AML-193 (cell line): ENCODE measurements around the gene CMPK2.

Source experiments
- DNase-seq, 2 experiments: peaks; one replicate each; lab custom pipeline; 2025; lab: John Stamatoyannopoulos, UW

CMPK2 gene

DNA sequence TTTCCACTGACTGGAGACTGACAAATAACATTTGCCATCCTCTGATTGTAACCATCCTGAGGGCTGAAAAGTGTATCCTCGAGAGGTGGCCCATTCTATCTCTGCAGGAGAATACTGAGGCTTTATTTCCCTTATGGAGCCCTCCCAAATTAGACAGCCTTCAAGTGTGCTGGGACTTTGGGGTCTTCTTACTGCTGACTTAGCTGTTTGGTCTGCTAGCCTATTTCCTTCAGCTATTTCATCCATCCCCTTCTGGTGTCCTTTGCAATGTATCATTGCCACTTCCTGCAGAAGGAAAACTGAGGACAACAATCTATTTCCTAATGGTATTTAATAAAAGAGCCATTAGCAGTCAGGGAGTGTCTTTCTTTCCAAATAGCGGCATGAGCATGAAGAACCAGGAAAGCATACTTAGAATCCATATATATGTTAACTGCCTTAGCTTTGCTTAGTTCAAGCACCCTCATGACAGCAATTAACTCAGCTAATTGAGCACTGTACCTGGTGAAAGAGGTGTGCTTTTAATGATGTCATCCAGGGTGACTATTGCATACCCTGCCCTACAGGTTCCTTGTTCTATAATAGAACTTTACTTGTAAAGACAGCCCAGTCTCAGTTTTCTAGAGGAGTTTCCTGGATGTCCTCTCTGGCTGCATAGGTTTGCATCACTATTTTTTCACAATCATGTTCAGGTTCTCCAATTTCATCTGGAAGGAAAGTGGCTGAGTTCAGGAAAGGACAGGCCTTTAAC lies 24.0 kb downstream of the CMPK2 start:
- no peak for DNase-seq

DNA sequence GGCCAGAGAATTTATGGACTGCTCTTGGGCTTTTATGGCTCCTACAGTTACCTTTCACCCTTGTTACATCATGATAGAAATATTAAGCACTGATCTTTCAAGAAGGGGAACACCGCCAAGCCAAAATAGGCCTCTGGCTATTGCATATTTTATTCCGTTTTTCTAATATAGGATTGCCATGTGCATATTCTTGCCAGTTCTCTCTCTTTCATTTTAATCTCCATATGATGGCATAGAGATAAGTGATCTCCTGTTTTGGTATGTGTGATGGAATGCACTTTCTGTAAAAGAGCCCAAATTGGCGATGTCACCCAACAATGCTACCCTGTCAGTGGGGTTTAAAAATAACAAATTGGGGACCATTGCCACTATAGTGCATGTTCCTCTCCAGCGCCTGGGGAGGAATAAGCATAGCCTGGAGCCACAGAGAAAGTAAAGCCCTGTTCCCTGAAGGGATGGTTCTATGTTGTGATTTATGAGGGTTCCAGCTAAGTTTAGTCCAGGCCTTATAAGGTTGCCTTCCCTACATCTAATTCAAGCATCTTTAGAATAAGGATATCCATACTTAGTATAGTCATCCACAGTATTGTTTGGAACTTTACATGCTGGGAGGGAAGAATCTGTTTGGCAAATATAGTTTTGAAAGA lies 26.9 kb downstream of the CMPK2 start:
- no peak for DNase-seq

DNA sequence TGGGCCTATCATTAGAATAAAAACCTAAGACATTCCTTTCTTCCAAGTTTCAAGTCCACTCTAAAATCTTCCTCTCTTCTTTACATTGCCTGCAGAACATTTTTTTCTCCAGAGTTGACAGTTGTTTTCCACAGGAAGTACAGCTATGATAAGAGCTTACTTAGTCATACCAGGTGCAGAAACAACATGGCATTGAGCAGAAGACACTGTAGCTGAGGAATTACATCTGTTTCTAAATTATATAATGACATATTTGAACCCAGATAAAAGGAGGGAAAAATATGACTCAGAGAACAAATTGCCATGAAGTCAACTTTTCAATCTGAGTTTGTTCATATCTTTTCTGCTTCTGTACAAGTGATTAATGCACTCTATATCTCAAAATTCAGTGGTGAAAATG lies 30.2 kb downstream of the CMPK2 start:
- no peak for DNase-seq

DNA sequence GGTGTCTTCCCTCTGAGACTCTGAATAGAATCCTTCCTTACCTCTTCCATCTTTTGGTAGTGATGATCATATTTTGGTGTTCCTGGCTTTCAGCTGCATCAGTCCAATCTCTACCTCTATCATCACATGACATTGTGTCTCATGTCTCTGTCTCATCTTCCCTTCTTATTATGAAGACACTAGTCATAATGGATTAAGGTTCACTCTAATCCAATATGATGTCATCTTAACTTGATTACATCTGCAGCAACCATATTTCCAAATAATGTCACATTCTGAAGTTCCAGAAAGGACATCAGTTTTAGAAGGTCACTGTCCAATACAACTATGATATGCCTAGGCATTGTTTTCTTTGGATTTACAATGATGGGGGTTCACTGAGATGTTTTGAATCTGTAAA lies 31.5 kb downstream of the CMPK2 start:
- DNase-seq, result no peak

DNA sequence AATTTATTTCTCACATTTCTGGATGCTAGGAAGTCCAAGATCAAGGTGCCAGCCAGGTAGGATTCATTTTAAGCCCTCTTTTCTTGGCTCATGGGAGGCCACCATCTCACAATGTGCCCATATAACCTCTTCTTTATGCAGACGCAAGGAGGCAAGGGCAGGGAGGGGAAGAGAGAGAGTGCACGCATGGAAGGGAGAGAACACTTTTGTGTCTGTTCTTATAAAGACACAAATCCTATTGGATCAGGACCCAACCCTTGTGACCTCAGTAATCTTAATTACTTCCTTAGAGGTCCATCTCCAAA lies 32.5 kb downstream of the CMPK2 start:
- no peak for DNase-seq

DNA sequence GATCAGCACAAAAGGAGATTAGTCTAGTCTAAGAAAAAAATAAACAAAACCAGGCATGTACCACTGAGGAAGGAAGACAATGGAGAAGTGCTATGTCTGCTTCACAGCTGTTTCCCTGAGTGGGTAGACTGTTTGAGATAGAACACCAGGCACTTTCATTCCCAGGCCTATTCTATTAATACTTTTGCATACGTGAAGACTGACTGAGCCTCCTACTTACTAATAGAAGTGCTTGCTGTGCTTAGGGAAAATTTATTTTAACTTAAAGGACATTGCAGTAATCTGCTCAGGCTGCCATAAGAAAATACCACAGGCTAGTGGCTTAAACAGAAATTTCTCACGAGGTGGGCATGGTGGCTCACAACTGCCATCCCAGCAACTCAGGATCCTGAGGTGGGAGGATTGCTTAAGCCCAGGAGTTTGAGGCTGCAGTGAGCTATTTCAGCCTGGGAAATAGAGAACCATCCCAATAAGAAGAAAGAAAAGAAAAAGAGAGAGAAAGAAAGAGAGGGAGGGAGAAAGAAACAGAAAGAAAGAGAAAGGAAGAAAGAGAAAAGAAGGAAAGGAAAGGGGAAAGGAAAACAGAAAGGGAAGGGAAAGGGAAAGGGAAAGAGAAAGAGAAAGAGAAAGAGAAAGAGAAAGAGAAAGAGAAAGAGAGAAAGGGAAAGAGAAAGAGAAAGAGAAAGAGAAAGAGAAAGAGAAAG lies 33.0 kb downstream of the CMPK2 start:
- no peak for DNase-seq

DNA sequence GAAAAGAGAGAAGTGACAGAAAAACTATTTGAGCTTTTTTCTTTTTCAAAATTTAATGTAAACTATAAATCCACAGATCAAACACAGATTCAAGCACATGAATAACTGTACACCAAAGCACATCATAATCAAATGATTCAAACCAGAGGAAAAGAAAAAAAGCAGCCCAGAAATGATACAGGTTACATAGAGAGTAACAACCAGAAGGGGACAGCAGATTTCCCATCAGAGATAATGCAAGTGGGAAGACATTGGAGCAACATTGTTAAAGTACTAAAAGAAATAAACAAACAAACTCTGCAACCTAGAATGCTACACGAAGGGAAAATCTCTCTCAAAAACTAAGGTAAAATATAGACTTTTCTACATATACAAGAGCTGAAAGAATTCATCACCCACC lies 34.5 kb downstream of the CMPK2 start:
- DNase-seq, result no peak

DNA sequence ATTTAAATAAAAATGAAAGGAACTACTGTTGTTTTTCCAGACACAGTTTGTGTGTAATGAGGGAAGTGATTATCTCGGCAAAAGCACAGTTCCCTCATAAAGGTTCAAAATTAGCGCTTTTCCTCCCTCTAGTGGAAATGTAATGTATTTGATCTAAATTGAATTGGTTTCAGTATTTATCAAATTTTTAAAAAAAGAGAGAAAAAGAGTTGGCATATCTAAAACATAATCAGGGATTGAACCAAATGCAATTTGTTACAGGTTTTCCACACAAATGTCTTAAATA lies 37.5 kb downstream of the CMPK2 start:
- peak; percentile 33 to 46 for DNase-seq

DNA sequence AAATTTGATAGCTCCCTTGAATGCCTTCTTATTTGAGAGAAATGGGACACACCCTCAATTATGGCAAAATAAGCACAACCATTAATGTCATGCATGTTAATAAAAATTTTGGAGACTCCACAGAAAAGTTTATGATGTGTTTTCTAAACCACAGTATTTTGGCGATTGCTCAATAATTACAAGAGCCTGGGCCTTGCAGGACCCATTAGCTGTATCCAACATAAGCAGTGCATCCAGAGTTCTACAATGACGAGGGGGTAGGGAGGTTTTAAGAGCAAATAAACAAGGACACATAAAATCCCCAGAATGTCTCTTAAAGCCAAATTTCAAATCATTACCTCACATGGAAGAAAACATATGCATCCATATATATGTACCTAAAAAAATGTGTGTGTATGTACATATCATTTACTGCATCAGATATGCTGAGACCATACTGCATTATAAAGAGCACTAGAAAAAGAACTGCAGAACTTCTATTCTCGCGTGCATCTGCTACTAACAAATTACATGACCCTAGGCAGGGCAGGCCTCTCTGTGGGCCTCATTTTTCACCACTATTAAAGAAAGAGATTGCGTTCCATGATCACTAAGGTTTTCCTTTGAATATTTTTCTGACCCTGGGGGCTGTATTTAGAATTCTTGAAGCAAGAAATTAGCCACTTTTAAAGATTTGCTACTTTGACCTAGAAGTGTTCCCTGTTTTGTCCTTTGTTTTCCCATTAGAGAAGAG lies 38.0 kb downstream of the CMPK2 start:
- no peak for DNase-seq

DNA sequence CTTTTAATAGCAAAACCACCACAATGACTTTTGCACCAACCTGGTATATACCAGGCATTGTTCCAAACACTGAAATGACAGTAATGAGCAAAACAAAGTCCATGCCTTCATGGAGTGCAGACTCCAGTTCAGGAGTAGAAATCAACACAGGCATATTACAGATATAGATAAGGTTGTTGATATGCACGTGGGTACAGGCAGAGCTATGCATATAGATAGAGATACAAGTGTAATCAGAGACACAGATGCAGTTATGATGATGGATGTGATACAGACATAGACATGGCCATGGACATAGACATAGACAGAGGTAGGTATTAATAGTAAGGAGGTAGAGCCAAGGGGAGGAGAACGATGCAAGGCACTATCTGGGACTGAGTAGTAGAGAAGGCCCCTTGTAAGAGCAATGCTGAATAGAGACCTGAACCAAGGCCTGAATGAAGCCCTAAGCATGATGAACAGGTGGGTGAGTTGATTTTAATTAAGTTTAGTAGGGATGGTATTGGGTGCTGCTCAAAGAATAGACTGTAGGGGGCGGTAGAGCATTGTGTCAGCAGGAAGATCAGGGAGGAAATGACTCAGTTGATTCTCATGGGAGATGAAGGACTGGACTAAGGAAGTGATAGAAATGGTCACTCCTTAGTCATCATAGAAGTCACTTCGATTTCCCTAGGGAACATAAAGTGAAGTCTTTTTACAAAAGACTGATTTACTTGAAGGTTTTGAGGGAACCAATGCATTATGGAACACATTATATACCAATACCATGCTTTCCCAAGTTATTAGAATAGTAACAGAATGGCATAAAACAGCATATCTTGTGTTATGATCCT lies 39.4 kb downstream of the CMPK2 start:
- peak; percentile 68 to 70 for DNase-seq

DNA sequence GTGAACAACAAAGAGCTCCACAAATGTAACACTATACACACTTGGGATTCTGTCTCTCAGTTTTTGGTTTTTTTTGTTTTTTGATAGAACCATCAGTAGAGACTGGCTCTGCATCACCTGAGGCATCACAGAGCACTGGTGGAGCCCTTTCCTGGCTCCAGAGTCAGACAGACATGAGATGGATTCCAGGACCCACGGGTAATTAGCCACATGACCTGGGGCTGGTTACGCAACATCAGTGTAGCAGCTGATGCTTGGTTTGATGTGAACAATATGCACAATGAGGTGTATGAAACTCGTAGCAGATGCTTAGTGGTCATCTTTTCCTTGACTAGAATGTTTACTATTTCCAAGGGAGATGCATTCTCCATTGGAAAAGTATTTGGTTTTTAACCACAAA lies 40.7 kb downstream of the CMPK2 start:
- no peak for DNase-seq

DNA sequence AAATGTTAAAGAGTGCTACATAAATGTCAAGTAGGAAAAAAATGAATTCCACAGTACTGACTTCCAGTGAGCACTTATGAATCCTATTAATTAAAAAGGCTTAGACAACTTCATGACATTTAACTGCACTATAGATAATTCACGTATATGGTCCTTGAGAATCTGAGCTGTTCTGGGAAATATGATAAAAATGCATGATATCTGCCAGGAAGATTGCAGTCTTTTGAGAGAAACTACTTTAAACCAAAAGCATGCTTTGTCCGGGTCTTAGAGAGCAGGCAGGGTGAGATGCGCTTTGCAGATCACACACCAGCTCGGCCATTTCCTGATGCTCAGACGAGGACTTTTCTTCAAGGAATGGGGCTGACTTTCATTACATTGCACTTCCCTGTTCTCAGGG lies 42.6 kb downstream of the CMPK2 start:
- DNase-seq, result no peak

DNA sequence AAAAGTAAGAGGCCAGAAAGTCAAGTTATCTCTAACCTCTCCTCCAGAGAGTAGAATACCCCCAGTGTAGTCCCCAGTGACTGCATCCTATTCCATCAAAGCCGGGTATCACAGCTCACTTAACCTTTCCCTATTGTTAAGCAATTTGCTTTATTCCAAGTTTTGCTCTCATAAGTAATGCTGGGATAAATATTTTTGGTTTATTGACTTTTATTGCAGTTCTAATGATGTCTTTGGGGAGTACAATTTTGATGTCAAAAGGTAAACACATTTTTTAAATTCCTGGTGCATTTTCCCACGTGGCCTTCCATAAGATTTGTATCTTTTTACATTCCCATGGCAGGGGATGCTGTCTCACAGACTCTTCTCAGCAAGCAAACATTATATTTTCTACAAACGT lies 43.3 kb downstream of the CMPK2 start:
- DNase-seq, result no peak

DNA sequence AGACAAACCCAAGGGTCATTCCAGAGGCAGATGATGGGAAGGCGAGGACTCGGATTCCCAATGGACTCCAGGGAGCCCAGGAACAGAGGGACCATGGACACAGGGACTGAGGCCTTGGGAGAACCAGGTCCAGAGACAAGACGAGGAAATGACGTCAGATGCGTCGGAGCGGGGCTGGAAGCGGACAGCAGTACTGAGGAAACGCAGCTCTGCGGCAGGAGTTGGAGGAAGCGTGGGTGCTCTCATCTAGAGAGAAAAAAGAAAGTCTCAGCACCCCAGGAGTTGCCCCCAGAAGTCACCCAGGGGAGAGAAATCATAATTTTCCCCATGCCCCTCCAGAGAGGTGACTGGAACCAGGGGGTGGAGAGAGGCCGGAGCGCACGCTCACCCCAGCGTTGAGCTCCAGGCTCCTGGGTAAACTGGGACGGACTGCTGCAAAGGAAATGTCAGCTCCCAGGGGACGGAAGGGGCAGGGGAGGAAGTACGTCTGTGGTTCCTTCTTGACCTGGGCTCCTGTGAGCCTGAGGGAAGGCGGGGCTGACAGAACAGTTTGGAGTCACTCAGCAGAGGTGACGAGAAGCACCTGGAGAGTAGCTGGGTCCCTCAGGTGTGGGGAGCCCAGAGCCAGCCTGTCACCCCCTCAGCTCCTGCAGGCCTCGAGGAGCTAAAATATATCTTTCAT lies 44.7 kb downstream of the CMPK2 start:
- no peak for DNase-seq

DNA sequence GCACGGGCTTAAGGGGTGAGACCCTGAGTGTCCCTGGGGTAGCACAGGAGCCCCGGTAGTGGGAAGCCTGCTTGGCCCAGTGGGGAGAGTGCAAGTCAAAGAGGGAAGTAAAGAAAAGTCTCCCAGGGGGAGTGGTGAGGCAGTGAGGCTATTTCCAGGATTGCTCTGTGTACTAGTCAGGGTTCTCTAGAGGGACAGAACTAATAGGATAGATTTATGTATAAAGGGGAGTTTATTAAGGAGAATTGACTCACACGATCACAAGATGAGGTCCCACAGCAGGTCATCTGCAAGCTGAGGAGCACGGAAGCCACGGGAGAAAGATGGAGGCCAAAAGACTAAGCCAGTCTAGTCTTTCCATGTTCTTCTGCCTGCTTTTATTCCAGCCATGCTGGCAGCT lies 45.5 kb downstream of the CMPK2 start:
- DNase-seq, result no peak

DNA sequence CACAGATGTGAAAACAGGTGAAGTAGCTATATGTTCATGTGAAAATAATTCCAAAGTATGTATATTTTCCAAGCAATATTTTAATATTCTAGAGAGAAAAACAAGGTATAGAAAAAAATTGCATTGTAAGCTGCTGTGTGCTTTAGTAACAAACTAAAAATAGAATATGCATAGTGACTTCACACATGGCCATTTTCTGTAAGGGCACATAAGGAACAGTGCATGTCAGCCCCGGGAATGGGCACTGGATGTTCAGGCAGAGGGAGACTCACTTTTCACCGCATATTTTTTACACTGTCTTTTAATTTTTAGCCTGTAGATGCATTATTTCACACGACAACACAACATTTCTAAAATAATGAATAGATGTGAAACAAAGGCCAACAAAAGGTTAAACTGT lies 46.0 kb downstream of the CMPK2 start:
- no peak for DNase-seq

DNA sequence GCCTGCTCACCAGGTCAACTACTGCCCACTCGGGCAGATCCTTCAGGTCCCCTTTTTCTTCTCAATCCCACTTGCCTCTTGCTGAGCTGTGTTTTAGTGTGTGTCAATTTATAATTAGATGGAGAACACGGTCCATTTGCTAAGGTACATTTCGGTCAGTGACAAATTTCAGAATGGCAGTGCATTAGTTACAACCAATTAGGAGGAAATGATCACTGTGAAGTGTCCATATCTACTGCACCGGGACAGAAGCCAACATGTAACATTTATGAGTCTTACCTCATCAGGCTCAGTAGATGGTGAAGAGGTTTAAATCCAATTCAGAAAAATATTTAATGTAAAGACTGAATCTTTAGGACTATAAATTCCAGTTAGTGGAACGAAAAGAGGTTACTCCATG lies 47.7 kb downstream of the CMPK2 start:
- no peak for DNase-seq

DNA sequence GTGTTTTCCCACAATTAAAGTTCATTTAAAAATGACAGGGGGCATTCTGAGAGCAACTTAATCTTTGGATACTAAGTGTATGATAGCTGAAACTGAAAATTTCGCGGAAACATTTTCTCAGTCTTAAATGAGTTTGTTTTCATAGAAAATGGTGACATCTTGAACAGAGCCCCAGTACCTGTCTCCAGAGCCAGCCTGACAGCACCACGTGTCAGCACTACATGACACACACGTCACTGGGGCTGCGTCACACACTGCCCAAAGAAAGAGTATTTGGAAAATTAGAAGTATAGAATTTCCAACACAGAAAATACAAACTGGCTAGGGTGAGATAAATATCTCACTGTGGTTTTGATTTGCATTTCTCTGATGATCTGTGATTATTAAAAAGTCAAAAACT lies 50.8 kb downstream of the CMPK2 start:
- DNase-seq, result no peak

DNA sequence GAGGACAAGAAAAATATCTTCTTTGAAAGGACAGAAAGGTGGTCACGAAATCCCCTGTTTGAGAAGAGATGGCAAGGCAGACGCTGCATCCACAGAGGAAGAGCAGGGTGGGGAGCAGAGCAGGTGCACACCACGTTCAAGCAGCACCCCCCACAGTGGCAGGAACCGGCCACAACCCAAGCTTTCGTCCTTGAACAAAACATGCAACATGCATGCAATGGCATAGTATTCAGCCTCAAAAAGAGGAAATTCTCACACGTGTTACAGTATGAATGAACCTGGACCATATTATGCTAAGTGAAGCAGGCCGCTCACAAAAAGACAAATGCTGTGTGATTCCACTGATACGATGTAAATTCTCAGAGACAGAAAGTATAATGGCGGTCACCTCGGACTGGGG lies 51.4 kb downstream of the CMPK2 start:
- no peak for DNase-seq

DNA sequence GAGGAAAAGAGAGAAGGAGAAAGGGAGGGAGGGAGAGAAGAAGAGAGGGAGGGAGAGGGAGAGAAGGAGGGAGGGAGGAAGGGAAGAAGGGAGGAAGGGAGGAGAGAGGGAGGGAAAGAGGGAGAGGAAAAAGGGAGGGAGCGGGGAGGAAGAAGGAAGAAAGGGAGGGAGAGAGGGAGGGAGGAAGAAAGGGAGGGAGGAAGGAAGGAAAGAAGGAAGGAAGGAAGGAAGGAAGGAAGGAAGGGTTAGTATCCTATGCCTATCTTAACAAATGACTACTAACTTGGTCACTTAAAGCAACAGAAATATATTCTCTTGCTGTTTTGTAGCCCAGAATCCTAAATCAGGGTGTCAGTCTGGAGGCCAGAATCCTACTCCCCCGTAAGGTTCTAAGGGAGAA lies 52.1 kb downstream of the CMPK2 start:
- DNase-seq, result no peak

DNA sequence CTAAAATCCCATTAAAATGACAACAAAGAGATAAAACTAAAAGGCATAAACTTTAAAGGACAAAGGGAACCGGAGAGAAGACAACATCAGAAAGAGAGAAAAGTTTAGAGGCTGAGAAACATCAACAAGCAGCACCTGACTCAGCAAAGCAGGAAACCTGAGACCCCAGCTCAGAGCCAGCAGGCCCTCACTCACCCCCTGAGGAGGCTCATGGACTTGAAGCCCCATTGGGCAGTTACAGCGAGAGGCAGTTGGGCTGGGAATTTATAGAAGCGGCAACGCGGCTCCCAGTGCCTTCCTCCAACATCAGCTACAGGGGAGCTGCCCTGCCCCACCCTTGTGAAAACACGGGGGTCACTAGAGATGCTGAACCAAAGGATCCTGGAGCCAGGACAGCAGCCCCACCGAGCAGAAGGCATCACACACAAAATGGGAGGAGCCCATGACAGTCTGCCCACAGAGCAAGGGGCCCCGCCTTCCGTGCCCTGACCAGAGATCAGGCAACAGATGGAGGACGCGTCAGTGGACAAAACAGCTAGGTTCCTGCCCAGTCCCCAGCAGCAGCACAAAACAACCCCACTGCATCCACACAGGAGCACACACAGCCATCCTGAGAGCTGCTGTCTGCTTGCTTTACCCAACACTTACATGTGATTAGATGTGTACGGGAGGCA lies 52.7 kb downstream of the CMPK2 start:
- DNase-seq, result no peak
